MM.1S (cell line): ENCODE data around the gene PANX1.
A peak's percentile ranks its signal among the peaks of the same experiment; 100 is the strongest.

Source experiments
- DNase-seq: peaks from one replicate; pipeline ENCODE4 v3.0.0-alpha.2; 2015
- H2AFZ ChIP-seq: fragments of 300-600 bp; sonication (generic); 2 replicates; pipeline ENCODE4 v1.6.0; 2016; ENCODE audit warnings: antibody characterized with exemption, low read length
- H3F3A ChIP-seq: fragments of 300-600 bp; sonication (generic); 2 replicates; pipeline ENCODE4 v1.6.1; 2016; ENCODE audit warnings: mild to moderate bottlenecking, antibody characterized with exemption, low read length, moderate library complexity, mixed read lengths; ENCODE audit not compliant: insufficient read depth
- H3K27ac ChIP-seq: fragments of 300-600 bp; sonication (generic); 2 replicates; pipeline ENCODE4 v1.5.1; 2016; ENCODE audit warnings: mild to moderate bottlenecking, low read length
- H3K27me3 ChIP-seq: fragments of 300-600 bp; sonication (generic); replicated peaks from 2 replicates; pipeline ENCODE4 v1.6.0; 2016; ENCODE audit warnings: low read length; ENCODE audit not compliant: insufficient read depth
- H3K36me3 ChIP-seq: fragments of 300-600 bp; sonication (generic); replicated peaks from 2 replicates; pipeline ENCODE4 v1.6.1; 2016; ENCODE audit warnings: mild to moderate bottlenecking, low read length, mixed read lengths; ENCODE audit not compliant: insufficient read depth
- H3K4me1 ChIP-seq: fragments of 300-600 bp; sonication (generic); 2 replicates; pipeline ENCODE4 v1.6.1; 2016; ENCODE audit warnings: low read length, mixed read lengths
- H3K4me2 ChIP-seq: fragments of 300-600 bp; sonication (generic); 2 replicates; pipeline ENCODE4 v1.6.0; 2016; ENCODE audit warnings: low read depth, low read length
- H3K4me3 ChIP-seq: fragments of 300-600 bp; sonication (generic); 2 replicates; pipeline ENCODE4 v1.5.1; 2016; ENCODE audit warnings: low read length, mixed read lengths
- H3K79me2 ChIP-seq: fragments of 300-600 bp; sonication (generic); 2 replicates; pipeline ENCODE4 v1.6.1; 2016; ENCODE audit warnings: mixed run types, low read length, mixed read lengths
- H3K9ac ChIP-seq: fragments of 300-600 bp; sonication (generic); 2 replicates; pipeline ENCODE4 v1.6.1; 2016; ENCODE audit warnings: low read length, mixed read lengths
- H3K9me2 ChIP-seq: fragments of 300-600 bp; sonication (generic); replicated peaks from 2 replicates; pipeline ENCODE4 v1.6.1; 2016; ENCODE audit warnings: mild to moderate bottlenecking, low read length, mixed read lengths; ENCODE audit not compliant: insufficient read depth
- H3K9me3 ChIP-seq: fragments of 300-600 bp; sonication (generic); replicated peaks from 2 replicates; pipeline ENCODE4 v1.6.1; 2016; ENCODE audit warnings: mild to moderate bottlenecking, low read length, mixed read lengths; ENCODE audit not compliant: insufficient read depth
- H4K20me1 ChIP-seq: fragments of 300-600 bp; sonication (generic); 2 replicates; pipeline ENCODE4 v1.6.1; 2016; ENCODE audit warnings: mild to moderate bottlenecking, low read length, moderate library complexity, mixed read lengths; ENCODE audit not compliant: insufficient read depth
- EZH2 ChIP-seq: fragments of 300-600 bp; sonication (generic); optimal IDR thresholded peaks from 2 replicates; pipeline ENCODE3; 2017; ENCODE audit warnings: low read depth, mild to moderate bottlenecking, antibody characterized with exemption, low read length, mixed read lengths
- EZH2phosphoT487 ChIP-seq: fragments of 300-600 bp; sonication (generic); IDR thresholded peaks from 2 replicates; pipeline ENCODE4 v1.6.1; 2018; ENCODE audit warnings: antibody characterized with exemption, low read length
- TF ChIP-seq, protein P1 (sequence below): fragments of 300-600 bp; sonication (generic); IDR thresholded peaks from 2 replicates; pipeline ENCODE4 v1.5.1; 2016; ENCODE audit warnings: antibody characterized with exemption, low read length, mixed read lengths

The PANX1 gene

DNA sequence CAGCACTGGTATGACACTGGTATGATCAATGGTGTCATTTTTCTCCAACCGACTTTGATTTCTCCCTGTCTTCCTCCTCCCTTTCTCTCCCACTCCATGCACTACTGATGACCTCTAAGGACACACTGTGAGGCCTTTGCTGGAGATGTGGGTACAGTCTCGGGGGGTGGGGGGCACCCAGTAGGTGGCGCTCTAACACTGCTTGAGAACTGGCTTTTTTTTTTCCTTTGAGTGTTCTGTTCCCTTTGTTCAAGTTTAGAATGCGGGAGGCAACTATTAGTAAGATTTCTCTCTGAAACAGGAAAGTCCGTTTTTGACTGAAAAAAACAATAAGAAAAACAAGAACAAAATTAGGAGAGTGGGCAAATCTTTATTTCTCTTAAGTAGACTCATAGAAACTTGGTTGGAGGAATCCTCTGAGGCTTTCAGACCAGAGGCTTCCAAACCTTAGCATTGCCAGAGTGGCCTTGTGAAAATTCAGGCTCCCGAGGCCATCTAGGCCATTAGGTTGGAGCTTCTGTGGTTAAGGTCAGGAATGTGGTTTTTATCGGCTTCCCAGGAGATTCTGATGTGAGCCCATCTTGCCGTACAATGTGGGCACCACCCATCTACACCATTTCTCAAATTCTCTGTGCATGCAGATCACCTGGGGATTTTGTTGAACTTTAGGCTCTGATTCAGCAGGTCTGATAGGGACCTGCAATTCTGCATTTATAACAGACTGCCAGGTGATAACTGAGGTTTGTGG is 43.2 kb downstream of the PANX1 start:
- TF ChIP-seq, protein P1, sequence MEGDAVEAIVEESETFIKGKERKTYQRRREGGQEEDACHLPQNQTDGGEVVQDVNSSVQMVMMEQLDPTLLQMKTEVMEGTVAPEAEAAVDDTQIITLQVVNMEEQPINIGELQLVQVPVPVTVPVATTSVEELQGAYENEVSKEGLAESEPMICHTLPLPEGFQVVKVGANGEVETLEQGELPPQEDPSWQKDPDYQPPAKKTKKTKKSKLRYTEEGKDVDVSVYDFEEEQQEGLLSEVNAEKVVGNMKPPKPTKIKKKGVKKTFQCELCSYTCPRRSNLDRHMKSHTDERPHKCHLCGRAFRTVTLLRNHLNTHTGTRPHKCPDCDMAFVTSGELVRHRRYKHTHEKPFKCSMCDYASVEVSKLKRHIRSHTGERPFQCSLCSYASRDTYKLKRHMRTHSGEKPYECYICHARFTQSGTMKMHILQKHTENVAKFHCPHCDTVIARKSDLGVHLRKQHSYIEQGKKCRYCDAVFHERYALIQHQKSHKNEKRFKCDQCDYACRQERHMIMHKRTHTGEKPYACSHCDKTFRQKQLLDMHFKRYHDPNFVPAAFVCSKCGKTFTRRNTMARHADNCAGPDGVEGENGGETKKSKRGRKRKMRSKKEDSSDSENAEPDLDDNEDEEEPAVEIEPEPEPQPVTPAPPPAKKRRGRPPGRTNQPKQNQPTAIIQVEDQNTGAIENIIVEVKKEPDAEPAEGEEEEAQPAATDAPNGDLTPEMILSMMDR: peak; percentile 81
- TF ChIP-seq EZH2phosphoT487 (no peak), EZH2 (no peak)
- H3K4me1 ChIP-seq: no peaks in the 10 kb centered on the region
- H4K20me1 ChIP-seq: no peaks in the 10 kb centered on the region
- H3K27me3 ChIP-seq: no peaks in the 10 kb centered on the region
- no peaks in the 10 kb centered on the region for H3K36me3 ChIP-seq
- H3K4me2 ChIP-seq: no peak overlapping the region
- no peak overlapping the region for H3K9ac ChIP-seq
- H2AFZ ChIP-seq: no peak overlapping the region
- H3K9me2 ChIP-seq: no peaks in the 10 kb centered on the region
- peaks cover 16% of the 10 kb centered on the region for H3K79me2 ChIP-seq
- no peaks in the 10 kb centered on the region for H3F3A ChIP-seq
- DNase-seq: peak; percentile 34
- H3K27ac ChIP-seq: no peak overlapping the region
- H3K4me3 ChIP-seq: no peak overlapping the region
- no peaks in the 10 kb centered on the region for H3K9me3 ChIP-seq

DNA sequence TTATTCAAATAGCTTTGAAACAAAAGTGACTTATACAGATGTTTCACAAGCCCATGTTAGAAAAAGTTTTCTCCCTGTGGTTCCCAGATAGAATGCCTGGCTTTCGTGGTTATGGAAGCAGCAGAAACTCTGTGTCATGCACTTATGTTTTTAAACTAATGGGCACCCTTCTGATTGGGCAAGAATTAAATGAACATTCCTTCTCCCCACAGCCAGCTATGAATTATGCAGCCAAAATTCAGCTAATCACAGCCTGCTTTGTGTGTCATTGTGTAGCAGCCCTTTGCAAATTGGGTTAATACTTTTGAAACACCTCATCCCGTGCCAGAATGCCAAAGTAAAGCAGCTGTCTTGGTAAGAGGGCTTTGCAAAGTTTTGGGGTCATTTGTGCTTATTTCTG is 46.9 kb downstream of the PANX1 start:
- H3K27me3 ChIP-seq: no peaks in the 10 kb centered on the region
- DNase-seq: no peak
- H3K4me3 ChIP-seq: no peak overlapping the region
- no peak overlapping the region for H3K27ac ChIP-seq
- no peaks in the 10 kb centered on the region for H3K36me3 ChIP-seq
- H3K9me2 ChIP-seq: no peaks in the 10 kb centered on the region
- no peak overlapping the region for H2AFZ ChIP-seq
- H3F3A ChIP-seq: no peaks in the 10 kb centered on the region
- no peak overlapping the region for H3K4me2 ChIP-seq
- no peak overlapping the region for H3K9ac ChIP-seq
- H3K9me3 ChIP-seq: no peaks in the 10 kb centered on the region
- peaks cover 15% of the 10 kb centered on the region for H3K79me2 ChIP-seq
- no peak for TF ChIP-seq EZH2phosphoT487
- no peaks in the 10 kb centered on the region for H3K4me1 ChIP-seq
- no peaks in the 10 kb centered on the region for H4K20me1 ChIP-seq

DNA sequence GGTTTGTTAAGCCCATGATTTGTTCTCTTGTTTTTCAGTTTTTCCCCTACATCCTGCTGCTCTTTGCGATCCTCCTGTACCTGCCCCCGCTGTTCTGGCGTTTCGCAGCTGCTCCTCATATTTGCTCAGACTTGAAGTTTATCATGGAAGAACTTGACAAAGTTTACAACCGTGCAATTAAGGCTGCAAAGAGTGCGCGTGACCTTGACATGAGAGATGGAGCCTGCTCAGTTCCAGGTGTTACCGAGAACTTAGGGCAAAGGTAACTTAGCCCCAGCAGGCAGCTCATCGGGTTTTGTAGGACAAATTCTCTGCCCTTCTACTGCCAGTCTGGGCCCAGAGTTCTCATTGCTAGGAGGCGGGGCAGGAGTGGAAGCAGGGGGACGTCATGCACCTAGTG is 49.7 kb downstream of the PANX1 start:
- no peaks in the 10 kb centered on the region for H4K20me1 ChIP-seq
- H3K79me2 ChIP-seq: no peaks in the 10 kb centered on the region
- no peak for DNase-seq
- no peaks in the 10 kb centered on the region for H3K9me3 ChIP-seq
- H3K4me1 ChIP-seq: no peaks in the 10 kb centered on the region
- H3K27ac ChIP-seq: no peak overlapping the region
- TF ChIP-seq, protein P1: no peak
- TF ChIP-seq EZH2phosphoT487 (no peak), EZH2 (no peak)
- H3K9me2 ChIP-seq: no peaks in the 10 kb centered on the region
- no peak overlapping the region for H2AFZ ChIP-seq
- H3K4me3 ChIP-seq: no peak overlapping the region
- H3K36me3 ChIP-seq: no peaks in the 10 kb centered on the region
- no peak overlapping the region for H3K4me2 ChIP-seq
- H3K27me3 ChIP-seq: no peaks in the 10 kb centered on the region
- no peaks in the 10 kb centered on the region for H3F3A ChIP-seq
- H3K9ac ChIP-seq: no peak overlapping the region

DNA sequence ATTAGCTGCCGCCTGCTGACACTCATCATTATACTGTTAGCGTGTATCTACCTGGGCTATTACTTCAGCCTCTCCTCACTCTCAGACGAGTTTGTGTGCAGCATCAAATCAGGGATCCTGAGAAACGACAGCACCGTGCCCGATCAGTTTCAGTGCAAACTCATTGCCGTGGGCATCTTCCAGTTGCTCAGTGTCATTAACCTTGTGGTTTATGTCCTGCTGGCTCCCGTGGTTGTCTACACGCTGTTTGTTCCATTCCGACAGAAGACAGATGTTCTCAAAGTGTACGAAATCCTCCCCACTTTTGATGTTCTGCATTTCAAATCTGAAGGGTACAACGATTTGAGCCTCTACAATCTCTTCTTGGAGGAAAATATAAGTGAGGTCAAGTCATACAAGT is 51.1 kb downstream of the PANX1 start:
- no peaks in the 10 kb centered on the region for H3K79me2 ChIP-seq
- TF ChIP-seq EZH2phosphoT487 (no peak), EZH2 (no peak)
- TF ChIP-seq, protein P1: no peak
- H3K4me1 ChIP-seq: no peaks in the 10 kb centered on the region
- H3K36me3 ChIP-seq: no peaks in the 10 kb centered on the region
- no peaks in the 10 kb centered on the region for H3F3A ChIP-seq
- no peak for DNase-seq
- no peak overlapping the region for H3K27ac ChIP-seq
- no peak overlapping the region for H2AFZ ChIP-seq
- no peak overlapping the region for H3K4me2 ChIP-seq
- H3K9me2 ChIP-seq: no peaks in the 10 kb centered on the region
- no peaks in the 10 kb centered on the region for H3K9me3 ChIP-seq
- H4K20me1 ChIP-seq: no peaks in the 10 kb centered on the region
- H3K9ac ChIP-seq: no peak overlapping the region
- no peaks in the 10 kb centered on the region for H3K27me3 ChIP-seq
- no peak overlapping the region for H3K4me3 ChIP-seq
